Measurements from ENCODE around the gene PHF21B. TPM values are rescaled to one million over a fixed set of nuclear protein-coding genes. Genes with fewer than 3 reads are reported as not detected.

Gene PHF21B
- polyA plus RNA-seq, 4 donors, result 3.5 to 6.0 (median 4.9) TPM

DNA sequence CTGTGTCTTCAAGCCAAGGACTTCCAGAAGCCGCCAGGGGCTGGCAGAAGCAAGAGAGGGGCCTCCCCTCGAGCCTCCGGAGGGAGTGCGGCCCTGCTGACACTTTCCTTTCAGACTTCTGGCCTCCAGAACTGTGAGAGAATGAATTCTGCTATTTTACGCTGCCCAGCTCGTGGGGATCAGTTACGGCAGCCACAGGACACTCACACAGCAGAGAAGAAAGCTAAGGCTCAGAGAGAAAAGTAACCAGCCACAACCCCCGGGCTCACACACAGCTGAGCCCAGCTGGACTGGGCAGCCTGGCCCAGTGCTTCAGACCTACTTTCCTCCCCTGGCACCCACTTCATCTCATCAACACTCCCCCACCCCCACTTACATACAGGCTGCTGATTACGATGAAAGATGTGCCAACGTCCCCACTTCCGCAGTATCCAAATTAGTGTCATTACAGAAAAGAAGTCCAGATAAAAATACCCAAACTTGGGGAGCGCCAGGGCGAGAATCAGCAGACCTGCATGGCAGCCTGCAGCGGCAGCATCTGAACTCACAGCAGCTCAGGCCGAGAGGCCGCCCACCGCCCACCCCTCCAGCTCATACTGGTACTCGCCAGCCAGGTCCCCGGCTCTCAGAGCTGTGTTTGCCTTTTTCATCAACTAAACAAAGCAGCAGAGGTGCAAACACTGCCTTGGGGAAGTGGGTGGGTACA, 15.3 kb downstream of the PHF21B start:
- no peak for DNase-seq (ENCODE audit: low read depth in 4 of 4, low spot score in 3 of 4)

DNA sequence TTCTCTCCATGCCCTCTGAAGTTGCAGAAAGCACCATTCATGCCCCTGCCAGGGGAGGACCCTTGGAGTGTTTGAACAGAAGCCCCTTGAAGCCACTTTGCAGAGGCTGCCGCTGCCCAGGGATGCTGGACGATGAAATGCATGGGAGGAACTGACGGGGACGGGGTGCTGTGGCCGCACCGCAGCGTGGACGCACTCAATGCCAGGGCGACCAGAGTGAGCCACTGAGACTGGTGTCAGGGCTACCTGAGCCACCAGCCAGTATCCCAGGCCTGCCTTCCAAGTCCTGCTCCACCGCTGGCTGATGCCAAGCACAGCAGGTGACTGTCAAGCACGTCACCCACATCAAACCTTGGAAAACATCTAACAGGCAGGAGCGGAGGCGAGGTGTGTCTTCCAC, 17.6 kb downstream of the PHF21B start:
- DNase-seq (ENCODE audit: low read depth in 4 of 4, low spot score in 3 of 4), result no peak

DNA sequence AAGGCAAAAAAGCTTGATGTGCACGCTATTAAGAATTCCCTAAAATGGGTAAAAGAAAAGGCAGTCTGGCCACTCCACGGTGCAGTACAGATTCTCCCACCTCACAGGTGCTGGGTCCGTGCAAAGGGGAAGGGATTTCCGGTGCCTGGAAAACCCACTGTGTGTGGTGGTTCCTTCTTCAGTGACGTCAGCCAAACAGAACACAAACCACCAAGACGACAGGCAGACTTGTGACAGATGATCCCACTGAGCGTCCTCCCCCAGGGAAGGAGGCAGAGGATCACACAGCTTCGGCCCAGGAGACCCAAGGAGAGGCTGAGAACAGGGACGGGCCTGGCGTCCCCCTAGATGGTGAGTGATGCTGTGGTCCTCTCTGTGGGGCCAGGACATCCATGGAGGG, 18.6 kb downstream of the PHF21B start:
- DNase-seq (ENCODE audit: low read depth in 4 of 4, low spot score in 3 of 4), result no peak

DNA sequence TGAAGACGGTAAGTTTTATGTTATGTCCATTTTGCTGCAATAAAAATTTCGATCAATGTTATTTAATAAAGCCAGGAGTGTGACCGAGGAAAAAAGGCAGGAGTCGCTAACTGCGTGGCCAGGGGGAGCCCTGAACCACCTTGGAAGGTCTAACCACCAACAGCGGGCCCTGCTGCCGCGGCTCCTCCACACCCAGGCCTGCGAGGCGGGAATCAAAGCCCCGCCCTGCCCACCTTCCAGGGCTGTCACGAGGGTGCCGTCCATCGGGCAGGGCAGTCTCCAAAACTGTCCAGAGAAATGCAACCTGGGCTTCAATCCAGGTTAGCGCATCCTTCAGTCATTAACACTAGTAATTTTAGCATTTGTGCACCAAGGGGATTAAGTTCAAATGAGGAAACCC, 19.0 kb downstream of the PHF21B start:
- no peak for DNase-seq (ENCODE audit: low read depth in 4 of 4, low spot score in 3 of 4)

DNA sequence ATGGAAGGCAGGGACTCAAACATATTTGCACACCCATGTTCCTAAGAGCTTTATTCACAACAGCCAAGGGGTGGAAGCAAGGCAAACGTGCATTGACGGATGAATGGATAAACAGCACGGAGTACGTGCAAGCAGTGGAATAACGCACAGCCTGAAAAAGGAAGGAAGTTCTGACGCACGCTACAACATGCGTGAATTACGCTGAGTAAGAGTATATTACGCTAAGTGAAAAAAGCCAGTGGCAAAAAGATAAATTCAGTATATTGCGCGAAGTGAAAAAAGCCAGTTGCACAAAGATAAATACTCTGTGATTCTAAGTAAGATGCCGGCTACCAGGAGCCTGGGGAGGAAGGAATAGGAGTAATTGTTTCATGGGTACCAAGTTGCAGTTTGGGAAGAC, 19.5 kb downstream of the PHF21B start:
- DNase-seq (ENCODE audit: low read depth in 4 of 4, low spot score in 3 of 4), result no peak

DNA sequence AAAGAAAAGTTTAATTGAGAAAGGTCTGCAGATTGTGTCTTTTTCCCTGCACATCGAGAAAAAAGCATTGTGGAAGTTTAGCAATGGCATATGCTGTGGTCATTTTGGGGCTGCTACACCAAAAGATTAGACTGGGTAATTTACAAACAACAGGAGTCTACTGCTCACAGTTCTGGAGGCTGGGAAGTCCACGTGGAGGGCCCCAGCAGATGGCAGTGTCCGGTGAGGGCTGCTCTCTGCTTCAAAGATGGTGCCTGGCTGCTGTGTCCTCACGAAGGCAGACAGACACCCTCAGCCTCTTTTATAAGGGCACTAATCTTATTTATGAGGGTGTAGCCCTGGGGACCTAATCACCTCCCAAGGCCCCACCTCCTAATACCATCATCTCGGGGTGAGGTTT, 21.1 kb downstream of the PHF21B start:
- DNase-seq (ENCODE audit: low read depth in 4 of 4, low spot score in 3 of 4), result no peak

DNA sequence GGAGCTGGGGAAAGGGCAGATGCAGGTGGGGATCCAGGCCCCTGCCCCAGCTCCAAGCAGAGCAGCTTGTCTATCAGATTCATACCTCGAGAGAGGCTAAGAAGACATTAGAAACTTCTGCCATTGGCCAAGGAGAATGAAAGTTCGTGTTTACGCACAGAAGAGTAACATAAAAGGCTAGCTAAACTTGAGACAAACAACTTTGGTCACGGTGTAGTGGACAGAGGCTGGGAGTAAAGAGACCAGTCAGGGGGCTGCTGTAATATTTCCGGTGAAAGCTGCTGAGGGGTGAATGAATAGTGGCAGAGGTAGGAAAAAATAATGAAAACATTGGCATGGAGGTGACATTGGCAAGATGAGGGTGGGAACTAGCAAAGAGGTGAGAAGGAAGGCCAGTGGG, 22.9 kb downstream of the PHF21B start:
- DNase-seq (ENCODE audit: low read depth in 4 of 4, low spot score in 3 of 4), result no peak

DNA sequence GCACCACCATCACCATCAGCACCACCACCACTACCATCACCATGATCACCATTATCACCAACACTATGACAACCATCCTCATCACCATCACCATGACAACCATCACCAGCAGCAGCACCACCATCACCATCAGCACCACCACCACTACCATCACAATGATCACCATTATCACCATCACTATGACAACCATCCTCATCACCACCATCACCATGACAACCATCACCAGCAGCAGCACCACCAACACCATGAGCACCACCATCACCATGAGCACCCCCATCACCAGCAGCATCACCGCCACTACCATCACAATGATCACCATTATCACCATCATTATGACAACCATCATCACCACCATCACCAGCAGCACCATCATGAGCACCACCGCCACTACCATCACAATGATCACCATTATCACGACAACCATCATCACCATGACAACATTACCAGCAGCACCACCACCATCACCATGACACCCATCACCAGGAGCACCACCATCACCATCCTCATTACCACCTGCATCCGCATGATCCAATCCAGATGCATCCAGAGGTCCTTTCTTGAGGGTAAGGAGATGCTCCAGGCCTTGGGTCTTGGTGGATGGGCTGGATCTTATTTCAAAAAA, 23.8 kb downstream of the PHF21B start:
- no peak for DNase-seq (ENCODE audit: low read depth in 4 of 4, low spot score in 3 of 4)

DNA sequence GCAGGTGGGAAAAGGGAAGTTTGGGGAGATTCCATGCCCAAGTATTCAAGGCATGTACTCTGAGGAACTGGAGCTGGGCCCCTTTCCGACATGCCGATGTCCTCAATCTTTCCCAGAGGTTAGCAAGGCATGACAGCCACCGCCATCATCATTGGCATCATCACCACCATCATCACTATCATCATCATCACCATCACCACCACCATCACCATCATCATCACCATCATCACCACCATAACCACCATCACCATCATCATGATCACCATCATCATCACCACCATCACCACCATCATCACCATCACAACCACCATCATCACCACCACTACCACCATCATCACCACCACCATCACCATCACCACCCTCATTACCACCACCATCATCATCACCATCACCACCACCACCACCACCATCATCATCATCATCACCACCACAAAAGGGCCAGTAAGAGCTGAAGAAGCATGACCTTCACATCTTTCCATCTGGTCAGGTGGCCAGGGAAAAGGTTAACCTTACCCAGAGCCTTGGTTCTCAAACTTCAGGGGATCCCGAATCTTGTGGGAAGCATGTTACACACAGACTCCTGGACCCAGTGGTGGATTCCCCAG, 25.8 kb downstream of the PHF21B start:
- no peak for DNase-seq (ENCODE audit: low read depth in 4 of 4, low spot score in 3 of 4)

DNA sequence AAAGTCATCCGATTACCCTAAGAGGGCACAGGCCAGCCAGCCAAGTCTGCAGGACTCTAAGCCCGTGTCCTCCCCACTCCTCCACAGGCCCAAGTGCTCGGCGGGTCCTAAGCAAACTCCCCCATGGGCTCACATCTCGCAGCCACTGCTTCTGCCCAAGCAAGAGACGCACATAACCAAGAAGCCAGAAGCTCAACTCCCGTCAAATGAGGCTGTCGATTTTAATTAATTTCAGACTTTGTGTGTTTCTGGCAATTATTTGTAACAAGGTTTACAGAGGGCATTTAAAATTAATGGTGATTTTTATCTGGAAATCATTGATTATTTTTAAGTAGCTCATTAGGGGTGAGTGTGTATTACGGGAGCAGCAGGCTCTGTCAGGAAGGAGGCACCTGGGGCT, 27.4 kb downstream of the PHF21B start:
- no peak for DNase-seq (ENCODE audit: low read depth in 4 of 4, low spot score in 3 of 4)

DNA sequence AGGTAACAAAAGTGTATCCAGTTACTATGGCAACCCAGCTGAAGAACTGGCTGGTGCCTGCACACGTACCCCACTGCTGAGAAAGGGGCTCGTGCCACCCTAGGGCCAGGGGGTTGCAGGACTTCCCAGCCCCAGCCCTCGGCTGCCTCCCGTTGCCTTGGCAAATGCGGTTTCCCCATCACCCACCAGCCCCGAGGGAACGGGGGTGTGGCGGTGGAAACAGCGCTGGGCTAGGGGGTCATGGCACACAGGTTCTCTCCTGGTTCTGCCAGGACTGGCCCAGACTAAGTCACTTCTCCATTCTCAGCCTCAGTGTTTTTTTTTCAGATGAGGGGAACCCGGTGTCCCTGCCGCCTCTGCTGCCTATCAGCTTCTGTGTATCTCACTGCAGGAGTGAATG, 27.9 kb downstream of the PHF21B start:
- DNase-seq (ENCODE audit: low read depth in 4 of 4, low spot score in 3 of 4), result no peak

DNA sequence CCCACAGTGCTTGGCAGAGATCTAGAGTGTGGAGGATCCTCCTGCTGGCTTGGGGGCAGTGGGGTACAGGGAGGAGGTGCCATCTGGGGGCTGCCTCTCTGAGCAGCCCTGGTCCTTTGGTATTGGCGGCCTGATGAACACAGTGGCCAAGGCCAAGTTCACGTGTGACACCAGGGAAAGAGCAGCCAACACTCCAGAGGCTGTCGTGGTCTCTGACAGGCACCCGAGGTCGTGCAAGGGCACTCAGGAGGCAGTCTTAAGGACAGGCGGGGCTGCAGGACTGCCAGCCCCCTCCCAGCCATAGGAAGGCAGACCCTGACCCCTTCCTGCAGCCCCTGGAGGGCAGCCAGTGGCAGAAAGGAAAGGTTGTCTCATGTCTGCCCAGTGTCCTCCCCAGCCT, 30.7 kb downstream of the PHF21B start:
- DNase-seq (ENCODE audit: low read depth in 4 of 4, low spot score in 3 of 4), result no peak

DNA sequence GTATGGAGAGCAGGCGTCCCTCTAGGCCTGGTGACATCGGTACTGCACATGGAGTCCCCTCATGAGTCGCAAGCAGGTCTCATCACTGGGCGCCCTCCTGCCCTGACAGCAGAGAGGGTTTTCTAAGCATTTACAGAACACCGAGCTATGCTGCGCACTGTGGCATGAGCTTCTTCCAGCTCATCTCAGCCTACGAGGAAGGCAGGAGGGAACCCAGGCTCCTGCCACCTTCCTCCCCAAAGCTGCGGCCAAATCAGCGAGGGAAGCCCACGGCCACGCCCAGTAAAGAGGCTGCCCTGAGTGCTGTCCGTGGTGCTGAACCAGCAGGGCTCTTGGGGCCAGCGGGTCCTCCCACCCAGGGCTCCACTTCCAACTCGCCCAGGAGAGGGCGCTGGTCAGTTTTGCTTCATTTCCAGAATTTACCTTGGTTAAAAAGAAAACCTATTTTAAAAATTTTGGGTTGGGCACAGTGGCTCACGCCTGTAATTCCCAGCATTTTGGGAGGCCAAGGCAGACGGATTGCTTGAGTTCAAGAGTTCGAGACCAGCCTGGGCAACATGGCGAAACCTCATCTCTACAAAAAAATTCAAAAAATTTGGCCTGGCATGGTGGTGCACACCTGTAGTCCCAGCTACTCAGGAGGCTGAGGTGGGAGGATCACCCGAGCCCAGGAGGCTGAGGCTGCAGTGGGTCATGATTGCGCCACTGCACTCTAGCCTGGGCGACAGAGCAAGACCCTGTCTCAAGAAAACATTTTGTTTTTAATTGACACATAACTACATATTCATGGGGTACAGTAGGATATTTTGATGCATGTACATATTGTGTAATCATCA, 34.2 kb downstream of the PHF21B start:
- peak; percentile 82 to 88 (median 87) for DNase-seq (ENCODE audit: low read depth in 4 of 4, low spot score in 3 of 4)

DNA sequence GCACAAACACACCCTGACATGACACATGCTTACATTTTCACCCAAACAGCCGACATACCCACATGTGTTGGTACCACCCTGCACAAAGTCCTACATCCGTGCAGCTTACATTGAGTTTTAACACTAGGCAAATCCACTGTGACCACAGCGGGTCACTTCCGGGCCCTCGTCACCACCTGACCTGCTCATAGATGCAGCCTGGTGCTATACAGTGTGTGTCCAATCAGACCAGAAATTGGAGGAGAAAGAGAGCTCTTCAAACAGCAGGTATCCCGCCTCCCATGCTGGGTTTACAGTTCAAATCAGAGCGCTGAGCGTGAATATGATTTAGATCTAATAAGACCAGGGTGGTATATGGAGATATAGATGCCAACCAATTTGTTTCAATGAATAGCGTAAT, 35.4 kb downstream of the PHF21B start:
- no peak for DNase-seq (ENCODE audit: low read depth in 4 of 4, low spot score in 3 of 4)

DNA sequence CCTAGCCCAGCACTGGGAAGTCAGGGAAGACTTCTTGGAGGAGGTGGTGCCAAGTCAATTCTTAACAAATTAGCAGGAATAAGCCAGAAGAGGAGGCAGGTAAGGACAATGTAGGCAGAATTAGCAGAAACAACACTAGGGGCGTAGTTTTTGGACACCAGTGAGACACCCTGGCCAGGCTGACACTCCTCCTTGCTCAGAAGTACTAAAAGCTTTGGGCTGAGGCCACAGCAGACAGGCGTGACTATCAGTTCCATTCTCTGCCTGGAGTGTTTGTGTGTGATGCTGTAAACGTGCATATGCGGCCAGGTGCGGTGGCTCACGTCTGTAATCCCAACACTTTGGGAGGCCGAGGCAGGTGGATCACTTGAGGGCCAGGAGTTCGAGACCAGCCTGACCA, 36.0 kb downstream of the PHF21B start:
- DNase-seq (ENCODE audit: low read depth in 4 of 4, low spot score in 3 of 4), result no peak

DNA sequence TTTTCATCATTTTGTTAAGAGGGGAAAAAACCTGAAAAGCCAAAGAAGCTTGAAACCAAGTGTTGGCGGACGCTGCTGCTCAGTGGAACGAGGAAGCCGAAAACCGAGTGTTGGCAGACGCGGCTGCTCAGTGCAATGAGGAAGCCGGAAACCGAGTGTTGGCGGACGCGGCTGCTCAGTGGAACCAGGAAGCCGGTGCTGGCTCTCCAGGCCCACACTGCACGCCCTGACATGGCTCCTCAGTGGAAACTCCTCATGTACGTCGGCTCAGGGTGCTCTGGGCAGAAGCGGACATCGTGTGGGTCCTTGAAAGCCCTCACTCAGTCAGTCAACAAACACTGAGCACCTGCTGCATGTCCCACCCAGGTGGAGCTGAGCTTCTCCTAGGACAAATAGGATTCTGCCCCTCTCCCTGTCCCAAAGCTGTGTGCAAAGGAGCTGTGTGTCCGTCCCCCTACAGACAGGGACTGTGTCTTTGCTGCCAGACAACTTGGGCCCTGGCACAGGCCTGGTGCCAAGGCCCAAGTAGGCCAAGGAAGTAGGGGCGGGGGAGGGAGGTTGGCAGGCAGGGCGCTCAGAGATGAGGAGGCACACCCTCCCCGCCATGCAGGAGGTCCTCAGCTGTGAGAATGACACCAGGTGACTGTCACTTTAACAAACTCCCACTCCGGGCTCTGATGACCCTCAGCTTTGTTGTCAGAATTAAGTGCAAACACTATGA, 37.3 kb downstream of the PHF21B start:
- DNase-seq (ENCODE audit: low read depth in 4 of 4, low spot score in 3 of 4), result no peak

DNA sequence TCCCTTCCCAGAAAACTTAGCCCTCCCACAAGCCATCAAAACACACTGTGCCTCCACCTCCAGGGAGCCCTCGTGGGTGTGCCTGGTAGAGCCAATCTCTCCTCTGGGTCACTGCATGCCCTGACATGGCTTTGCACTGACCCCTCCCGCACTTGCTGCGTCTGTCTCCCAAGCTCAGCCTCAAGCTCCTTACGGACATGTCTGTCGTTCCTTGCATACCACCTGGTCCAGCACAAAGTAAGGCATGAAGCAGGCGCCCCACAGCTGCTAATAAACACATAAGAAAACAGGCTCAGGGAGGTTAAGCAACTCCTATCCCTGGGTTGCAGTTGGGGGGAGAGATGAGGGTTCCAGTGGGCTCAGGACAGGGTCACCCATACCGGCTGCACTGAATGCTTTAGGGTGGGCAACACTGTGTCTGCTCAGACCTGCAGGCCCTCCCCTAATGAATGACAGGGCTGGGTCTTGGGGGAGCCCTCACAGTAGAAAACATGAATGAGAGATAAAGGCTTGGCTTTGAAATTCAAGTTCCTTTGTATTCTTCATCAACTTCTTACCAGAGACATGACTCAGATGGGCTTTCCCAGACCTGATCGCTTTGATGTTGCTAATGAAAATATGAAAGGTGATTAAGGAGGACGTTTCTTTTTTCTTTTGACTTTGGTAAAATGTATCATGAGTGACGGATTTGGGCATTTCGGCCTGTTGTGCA, 38.0 kb downstream of the PHF21B start:
- DNase-seq (ENCODE audit: low read depth in 4 of 4, low spot score in 3 of 4), result no peak

DNA sequence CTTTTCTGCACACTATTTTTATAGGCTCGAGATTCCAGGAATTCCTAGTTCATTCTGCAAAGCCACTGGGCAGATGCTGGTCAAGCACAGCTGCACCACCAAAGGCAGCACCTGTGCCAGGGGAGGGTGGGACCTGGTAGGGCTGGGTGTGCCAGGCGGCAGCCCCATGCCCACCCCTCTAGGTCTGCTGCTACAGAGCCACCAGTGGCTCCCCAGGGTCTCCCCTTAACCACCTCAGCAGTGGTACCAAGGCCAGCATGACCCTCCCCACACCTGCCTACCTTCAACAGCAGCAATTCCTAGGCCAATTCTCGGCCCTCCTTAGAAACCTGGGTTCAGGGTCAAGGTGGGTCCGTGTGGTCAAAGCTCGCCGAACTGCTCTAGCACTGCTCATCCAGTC, 39.5 kb downstream of the PHF21B start:
- no peak for DNase-seq (ENCODE audit: low read depth in 4 of 4, low spot score in 3 of 4)

DNA sequence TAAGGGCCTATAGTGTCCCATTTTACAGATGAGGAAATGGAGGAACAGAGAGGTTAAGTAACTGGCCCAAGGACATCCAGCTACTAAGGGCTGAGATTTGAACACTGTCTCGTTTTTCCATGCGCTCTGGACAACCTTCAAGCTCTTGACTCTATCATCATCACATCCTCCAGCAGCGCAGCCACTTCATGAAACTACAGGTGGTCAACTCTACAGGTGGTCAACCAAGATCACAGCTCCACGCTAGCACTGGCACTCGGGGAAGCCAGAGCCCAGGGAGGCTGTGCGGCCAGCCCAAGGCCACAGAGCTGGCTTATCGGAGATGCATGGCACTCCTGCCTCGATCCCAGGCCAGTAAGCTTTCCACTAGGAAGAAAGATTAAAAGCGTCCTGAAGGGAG, 40.0 kb downstream of the PHF21B start:
- DNase-seq (ENCODE audit: low read depth in 4 of 4, low spot score in 3 of 4), result no peak

DNA sequence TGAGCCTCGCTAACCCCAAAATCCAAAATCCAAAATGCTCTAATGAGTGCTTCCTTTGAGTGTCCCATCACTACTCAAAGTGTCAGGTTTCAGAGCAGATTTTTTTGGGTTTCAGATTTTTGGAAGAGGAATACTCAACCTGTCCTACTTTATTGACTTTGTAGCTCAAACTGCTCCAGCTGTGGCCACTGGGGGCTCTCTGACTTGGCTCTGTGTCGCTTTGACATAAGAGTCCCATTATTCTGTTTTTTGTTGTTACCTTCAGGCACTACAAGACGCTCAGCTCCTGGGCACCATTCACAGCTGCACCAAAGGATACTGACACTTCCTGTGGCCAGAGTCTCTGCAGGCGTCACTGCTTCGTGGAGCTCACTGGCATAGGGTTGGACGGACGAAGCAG, 41.1 kb downstream of the PHF21B start:
- no peak for DNase-seq (ENCODE audit: low read depth in 4 of 4, low spot score in 3 of 4)

Data from right renal pelvis (tissue), 4 donors.